Activated gamma-delta T cell treated with anti-CD3 and anti-CD28 coated beads, Interleukin-2, amount 50 U/mL, for 16 hours (primary cell): ENCODE data around the gene CRB1.

Source experiments
- DNase-seq: peaks from one replicate; pipeline ENCODE4 v3.0.0-alpha.2; 2020; ENCODE audit warnings: low read depth

CRB1 gene

DNA sequence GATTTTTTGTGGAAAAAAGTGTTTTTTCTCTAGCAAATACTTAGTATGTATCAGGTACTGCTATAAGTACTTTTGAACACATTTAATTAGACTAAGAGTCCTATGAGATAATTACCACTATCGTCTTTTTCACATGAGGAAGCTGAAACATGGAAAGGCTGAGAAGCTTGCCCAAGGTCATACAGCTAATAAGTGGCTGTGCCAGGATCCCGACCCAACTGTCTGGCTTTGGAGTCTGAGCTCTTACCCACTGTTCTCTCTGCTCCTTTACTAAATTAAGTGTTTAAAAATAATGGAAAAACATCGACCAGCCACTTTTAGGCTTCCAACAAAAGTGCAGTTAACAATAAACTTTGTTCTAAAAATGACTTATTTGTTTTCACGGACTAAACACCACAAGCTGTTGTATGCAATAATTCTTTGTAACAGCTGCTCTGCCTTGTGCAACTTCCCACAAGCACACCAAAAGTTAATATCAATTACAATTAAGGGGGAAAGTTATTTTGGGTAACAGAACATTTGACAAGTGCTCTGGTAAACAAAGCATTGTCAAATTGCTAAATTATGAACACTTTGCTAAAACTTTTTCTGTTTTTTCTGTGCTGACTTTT lies 75.7 kb downstream of the CRB1 start:
- DNase-seq, result no peak

DNA sequence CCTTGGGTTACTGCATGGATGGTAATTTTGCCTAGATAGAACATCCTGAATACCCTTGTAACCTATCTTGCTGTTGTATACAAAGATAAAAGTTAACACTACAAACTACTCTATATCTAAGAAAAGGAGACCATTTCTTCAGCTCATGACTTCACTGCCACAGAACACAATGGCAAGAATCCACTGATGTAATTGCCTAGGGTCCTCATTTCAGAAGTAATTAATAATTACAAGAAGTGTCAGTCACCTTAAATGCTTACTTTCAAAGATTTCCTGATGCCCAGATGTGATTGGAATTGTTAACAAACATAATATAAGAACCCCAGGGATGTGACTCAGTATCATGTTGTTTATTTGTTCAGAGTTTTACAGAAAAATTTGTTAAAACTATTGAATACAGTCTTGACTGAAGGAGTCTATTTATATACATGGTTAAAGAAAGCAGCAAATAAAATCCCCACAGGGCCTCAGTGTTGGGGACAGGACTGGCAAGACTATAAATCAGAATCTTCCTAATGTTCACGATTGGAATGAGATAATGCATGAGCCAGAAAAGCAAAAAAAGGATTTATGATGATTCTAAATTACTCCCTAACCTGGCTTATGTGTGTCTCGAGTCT lies 83.9 kb downstream of the CRB1 start:
- DNase-seq, result no peak

DNA sequence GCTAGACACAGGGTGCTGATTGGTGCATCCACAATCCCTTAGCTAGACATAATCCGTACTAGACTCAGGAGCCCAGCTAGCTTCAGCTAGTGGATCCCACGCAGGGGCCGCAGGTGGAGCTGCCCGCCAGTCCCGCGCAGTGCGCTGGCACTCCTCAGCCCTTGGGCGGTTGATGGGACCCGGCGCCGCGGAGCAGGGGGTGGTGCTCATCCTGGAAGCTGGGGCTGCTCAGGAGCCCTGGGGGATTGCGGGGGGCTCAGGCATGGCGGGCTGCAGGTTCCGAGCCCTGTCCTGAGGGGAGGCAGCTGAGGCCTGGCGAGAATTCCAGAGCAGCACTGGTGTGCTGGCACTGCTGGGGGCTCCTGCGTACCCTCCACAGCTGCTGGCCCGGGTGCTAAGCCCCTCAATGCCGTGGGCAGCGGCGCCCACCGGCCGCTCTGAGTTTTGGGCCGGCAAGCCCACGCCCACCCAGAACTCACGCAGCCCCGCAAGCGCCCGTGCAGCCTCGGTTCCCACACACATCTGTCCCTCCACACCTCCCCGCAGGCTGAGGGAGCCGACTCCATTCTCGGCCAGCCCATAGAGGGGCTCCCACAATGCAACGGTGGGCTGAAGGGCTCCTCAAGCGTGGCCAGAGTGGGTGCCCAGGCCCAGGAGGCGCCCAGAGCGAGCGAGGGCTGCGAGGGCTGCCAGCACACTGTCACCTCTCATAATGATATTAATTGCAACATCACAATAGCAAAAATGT lies 87.4 kb downstream of the CRB1 start:
- DNase-seq, result no peak

DNA sequence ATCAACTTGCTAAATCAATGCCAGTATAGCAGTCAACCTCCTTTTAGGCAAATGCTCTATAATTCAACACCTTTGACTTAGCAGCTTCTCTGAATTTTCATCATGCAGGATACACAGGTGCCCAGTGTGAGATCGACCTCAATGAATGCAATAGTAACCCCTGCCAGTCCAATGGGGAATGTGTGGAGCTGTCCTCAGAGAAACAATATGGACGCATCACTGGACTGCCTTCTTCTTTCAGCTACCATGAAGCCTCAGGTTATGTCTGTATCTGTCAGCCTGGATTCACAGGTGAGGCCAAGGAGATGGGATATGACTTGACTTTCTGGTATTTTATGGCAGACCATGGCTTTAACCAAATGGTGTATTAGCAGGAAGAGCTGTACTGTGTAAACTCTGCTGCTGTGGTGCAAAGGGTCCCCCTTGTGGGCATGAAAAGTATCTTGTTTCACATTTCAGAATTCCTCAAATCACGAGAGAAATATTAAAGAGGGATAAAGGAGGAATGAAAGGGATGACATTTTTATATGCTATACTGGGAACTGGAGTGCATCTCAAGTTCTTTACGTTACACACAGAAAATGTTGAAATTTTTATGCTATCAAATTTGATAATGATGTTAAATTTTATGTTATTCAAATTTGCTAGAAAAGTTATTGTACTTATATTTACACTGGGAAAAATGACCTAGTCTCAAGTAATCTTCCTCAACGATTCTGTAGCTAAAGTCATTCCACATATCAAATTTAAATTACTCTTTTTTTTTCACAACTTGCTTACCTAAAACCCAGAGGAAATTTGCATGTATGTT lies 88.9 kb downstream of the CRB1 start:
- no peak for DNase-seq

DNA sequence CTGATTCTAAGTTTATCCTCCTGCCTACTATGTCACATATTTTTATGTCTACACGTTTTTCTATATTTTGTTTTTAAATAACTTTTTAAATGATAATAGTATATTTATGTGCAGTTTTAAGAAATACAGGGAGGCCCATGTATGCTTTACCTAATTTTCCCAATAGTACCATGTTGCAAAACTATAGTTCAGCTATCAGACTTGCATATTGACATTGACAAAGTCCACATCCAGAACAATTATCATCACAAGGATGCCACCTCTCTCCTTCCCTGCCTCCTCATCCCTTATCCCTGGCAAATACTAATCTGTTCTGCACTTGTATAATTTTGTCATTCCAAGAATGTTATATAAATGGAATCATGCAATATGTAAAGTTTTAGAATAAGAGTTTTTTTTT lies 90.9 kb downstream of the CRB1 start:
- no peak for DNase-seq

DNA sequence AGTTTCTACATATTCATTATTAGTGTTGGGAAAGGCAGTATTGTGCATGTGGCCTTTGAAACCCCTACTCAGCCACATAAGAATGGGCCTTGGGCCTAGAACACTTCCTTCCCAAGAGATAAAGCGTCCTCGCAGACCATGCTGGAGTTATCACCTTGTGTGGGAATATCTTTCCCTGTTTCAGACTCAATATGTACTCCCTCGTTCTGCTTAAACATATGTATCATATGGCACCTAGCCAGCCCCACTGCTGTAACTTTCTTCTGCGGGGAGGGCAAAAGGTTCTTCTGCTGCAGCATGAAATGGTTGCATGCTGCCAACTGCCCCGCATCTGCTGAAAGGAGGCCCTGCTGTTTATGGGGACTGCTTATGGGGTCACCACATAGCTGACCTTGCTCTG lies 92.0 kb downstream of the CRB1 start:
- no peak for DNase-seq

DNA sequence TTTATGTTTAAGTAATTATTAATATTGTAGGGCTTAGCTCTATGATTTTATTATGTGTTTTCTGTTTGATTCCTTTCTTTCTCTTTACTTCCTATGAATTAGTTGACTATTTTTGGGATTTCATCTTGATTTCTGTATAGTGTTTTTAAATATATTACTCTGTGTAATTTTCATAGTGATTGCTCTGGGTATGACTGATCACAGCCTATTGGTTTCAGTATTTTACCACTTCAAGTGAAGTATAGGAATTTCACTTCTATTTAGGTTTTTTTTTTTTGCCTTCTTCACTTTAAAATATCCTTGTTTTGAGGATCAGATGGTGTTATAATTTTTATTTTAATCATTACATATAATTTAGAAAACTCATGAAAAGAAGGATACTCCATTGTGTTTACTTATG lies 94.8 kb downstream of the CRB1 start:
- DNase-seq, result no peak

DNA sequence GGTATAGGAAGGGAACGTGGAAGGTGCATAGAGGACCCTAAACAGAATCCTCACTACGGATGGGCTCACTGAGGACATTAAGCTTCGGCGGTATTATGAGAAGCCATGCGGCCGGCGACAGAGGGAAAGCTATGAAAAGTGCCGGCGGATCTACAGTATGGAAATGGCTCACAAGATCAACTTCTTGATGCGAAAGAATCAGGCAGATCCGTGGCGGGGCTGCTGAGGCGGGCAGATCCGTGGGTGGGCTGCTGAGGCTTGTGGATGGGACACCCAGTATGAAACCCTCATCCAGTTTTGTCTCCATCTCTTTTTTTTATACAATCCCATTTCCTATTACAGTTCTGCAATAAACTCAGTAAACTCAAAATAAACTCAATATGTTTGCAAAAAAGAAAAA lies 95.8 kb downstream of the CRB1 start:
- DNase-seq, result no peak

- no peak for DNase-seq
These were observed 98.9 kb downstream of the CRB1 start for GRCh38 chr1:197366996-197367395.

GRCh38 chr1:197367627-197368026 lies 99.6 kb downstream of the CRB1 start:
- no peak for DNase-seq

DNA sequence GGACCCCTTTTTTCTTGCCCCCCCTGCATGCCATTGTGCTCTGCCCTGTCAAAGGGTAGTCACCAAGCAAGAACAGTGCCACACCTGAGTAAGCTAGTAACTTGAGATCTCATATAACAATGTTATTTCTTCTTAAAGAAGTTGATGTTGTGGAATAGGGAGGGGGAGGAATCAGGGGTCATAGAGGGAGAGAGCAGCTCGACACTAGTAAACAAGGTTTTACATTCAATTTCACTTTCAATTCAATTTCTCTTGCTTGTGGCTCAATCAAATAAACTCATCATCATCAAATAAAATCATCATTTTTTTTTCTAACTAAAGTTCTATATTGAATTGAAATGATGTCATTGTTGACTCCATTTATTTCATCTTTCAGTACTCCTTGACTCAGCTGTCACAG lies 106.4 kb downstream of the CRB1 start:
- no peak for DNase-seq

DNA sequence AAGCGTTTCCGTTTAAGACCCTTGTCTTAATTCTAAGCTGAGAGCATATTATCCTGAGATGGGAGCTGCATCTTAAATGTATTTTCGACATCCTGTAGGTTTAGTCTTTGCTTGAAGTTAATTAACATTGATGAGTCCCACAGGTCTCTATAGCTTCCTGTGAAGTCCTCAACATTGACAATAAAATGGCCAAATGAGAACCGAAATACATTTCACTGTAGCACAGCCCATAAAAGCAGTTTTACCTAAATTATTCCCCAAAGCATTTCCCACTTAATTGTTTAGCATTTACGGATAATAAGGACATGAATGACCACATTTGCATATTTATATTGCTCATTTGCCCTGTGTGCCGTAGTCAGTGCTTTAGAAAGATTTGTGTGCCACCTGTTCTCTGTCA lies 116.4 kb downstream of the CRB1 start:
- no peak for DNase-seq

DNA sequence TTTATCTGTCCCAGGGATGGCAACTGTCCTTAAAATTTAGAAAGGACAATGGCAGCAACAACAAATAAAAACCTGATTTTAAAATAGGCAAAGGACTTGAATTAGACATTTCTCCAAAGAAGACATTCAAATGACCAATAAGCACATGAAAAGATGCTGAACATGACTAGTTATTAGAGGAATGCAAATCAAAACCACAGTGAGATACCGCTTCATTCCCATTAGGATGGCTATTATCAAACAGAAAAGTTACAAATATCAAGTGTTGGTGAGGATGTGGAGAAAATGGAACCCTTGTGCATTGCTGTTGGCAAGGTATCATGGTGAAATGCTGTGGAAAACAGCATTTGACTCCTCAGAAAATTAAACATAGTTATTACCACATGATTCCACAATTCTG lies 120.7 kb downstream of the CRB1 start:
- DNase-seq, result no peak

DNA sequence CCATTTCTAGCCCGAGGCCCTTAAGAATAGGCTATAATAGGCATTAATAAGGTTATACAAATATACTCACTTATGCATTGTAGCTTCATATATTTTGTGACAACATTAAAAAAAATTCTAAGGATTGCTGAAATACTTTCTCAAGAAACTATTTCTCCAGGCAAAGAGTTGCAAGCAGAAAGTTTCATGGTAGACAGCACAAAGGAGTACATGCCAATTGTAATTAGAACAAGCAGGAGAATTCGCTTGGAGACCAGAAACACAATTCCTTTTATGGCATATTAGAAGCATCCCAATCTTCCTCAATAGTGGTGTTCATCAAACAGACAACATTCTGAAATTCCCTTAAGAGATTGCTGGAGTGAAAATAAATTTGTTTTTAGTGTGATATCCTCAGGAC lies 122.8 kb downstream of the CRB1 start:
- DNase-seq, result no peak

- no peak for DNase-seq
These were observed 123.5 kb downstream of the CRB1 start for GRCh38 chr1:197391303-197392226.

GRCh38 chr1:197392541-197392940 lies 124.5 kb downstream of the CRB1 start:
- no peak for DNase-seq

DNA sequence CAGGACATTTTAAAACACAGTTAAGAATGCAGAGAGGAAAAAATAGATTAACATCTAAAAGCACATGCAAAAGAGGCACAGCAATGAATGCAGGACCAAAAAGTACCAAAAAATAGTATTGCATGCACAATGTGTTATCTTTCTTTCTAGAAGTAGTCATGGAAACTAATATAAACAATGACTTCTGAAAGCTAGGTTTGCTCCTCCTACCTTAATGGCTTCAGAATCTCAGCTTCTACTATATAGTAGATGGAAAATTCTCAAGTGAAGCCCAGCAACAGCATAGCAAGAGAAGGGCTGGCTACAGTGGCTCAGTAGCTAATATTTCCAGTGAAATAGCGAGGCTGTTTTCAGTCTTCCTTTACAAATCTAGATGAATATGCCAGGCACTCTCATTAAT lies 125.1 kb downstream of the CRB1 start:
- DNase-seq, result no peak

DNA sequence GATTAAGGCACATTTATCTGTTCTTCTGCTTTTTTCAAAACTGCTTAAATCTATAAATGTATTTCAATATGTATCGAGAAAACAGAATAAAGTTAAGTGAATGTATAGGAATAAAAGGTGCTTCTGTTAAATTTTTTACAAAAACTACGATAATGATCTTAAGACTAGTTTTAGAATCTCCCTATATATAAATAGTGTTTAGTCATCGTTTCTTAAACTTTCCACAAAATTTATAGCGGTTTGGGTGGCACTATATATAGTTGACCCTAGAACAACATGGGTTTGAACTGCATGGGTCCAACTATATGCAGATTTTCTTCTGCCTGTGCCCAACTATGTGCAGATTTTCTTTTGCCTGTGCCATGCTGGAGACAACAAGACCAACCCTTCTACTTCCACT lies 125.7 kb downstream of the CRB1 start:
- no peak for DNase-seq

- no peak for DNase-seq
These were observed 127.0 kb downstream of the CRB1 start for GRCh38 chr1:197394831-197395608.

- DNase-seq, result no peak
These were observed 129.8 kb downstream of the CRB1 start for GRCh38 chr1:197397895-197398294.
